PFSK-1 (cell line): Measurements from ENCODE around the gene GOT1.

Experiments used
- TAF1 ChIP-seq: IDR thresholded peaks from 2 replicates; pipeline ENCODE4 v1.6.1; 2012; ENCODE audit warnings: low read length, control low read depth, borderline replicate concordance; ENCODE audit not compliant: insufficient read depth
- TF ChIP-seq, protein P1 (sequence below), 2 experiments: IDR thresholded peaks; 2 replicates each; pipeline versions ENCODE4 v1.6.1 to v1.8.0; 2011 to 2012; ENCODE audit warnings: low read depth in 2 of 2, low read length in 2 of 2, control low read depth in 1 of 2, inconsistent platforms in 1 of 2, mild to moderate bottlenecking in 1 of 2, moderate library complexity in 1 of 2; ENCODE audit not compliant: insufficient read depth in 1 of 2

DNA sequence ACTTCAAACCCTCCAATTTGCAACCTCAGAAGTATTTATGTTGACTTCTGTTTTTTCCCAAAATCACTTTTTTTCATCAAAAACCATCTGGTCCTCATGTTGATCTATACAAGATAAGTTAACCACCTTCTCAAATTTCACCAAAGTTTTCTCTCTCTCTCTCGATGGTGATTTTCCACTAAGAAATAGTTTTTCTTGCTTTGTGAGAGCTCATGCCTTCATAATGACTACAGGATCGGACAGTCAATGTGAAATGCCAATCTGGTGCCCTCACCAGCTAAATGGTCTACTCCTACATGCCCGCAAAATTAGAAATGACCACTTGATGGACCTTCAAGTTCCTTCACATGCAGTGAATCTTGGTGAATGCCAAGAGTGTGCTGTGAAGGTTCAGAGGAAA is 60.9 kb downstream of the GOT1 start:
- TF ChIP-seq, protein P1, sequence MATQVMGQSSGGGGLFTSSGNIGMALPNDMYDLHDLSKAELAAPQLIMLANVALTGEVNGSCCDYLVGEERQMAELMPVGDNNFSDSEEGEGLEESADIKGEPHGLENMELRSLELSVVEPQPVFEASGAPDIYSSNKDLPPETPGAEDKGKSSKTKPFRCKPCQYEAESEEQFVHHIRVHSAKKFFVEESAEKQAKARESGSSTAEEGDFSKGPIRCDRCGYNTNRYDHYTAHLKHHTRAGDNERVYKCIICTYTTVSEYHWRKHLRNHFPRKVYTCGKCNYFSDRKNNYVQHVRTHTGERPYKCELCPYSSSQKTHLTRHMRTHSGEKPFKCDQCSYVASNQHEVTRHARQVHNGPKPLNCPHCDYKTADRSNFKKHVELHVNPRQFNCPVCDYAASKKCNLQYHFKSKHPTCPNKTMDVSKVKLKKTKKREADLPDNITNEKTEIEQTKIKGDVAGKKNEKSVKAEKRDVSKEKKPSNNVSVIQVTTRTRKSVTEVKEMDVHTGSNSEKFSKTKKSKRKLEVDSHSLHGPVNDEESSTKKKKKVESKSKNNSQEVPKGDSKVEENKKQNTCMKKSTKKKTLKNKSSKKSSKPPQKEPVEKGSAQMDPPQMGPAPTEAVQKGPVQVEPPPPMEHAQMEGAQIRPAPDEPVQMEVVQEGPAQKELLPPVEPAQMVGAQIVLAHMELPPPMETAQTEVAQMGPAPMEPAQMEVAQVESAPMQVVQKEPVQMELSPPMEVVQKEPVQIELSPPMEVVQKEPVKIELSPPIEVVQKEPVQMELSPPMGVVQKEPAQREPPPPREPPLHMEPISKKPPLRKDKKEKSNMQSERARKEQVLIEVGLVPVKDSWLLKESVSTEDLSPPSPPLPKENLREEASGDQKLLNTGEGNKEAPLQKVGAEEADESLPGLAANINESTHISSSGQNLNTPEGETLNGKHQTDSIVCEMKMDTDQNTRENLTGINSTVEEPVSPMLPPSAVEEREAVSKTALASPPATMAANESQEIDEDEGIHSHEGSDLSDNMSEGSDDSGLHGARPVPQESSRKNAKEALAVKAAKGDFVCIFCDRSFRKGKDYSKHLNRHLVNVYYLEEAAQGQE (IDR thresholded peaks at IDR 0.05; ENCODE audit: insufficient read depth in 1 of 2, low read depth in 2 of 2, low read length in 2 of 2): no peak
- no peak for TF ChIP-seq TAF1
